Measurements from ENCODE around the gene COPS6.

COPS6 gene

DNA sequence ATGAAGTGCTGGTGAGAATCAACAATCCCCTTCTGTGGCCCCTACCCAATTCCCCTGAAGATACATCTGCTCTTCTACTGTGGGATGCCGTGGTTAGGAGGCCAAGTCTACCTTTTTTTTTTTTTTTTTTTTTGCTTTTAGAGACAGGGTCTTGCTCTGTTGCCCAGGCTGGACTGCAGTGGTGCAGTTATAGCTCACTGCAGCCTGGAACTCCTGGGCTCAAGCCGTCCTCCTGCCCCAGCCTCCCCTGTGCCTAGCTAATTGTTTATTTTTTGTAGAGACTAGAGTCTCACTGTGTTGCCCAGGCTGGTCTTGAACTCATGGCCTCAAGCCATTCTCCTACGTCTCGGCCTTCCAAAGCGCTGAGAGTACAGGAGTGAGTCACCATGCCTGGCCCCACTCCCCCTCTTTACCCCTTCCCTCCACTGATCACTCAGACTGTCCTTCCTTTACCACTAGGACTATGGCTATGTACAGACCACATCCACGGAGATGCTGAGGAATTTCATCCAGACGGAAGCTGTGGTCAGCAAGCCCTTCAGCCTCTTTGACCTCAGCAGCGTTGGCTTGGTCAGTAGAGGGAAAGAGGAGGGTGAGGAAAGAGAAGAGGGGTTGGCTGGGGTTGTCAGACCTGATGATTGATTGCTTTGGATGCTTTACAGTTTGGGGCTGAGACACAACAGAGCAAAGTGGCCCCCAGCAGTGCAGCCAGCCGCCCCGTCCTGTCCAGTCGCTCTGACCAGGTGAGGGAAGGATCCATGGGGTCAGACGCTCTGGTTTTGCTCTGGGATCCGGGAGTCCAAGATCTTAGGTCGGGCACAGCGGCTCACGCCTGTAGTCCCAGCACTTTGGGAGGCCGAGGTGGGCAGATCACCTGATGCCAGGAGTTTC is 14.4 kb downstream of the COPS6 start:
- DNase-seq = no peak

DNA sequence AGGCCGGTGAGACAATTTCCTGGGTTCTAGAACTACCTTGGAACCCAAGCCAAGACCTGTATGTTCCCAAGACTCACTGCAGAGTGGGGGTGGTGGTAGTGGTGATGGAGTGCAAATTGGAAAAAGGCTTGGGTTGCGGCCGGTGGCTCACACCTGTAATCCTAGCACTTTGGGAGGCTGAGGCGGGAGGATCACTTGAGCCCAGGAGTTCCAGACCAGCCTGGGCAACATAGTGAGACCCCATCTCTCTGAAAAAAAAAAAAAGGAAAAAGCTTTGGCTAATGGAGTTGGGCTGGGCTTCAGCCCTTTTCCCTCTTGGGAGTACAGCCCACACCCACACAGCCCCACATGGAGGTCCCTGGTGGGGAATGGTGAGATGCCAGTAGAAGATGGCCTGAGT is 16.8 kb downstream of the COPS6 start:
- no peak for DNase-seq

GRCh38 chr7:100106633-100107032 is 17.9 kb downstream of the COPS6 start:
- no peak for DNase-seq

GRCh38 chr7:100107125-100107737 is 18.5 kb downstream of the COPS6 start:
- no peak for DNase-seq

GRCh38 chr7:100107890-100108289 is 19.1 kb downstream of the COPS6 start:
- DNase-seq = no peak

- no peak for DNase-seq
Observed at GRCh38 chr7:100109521-100110163, 20.9 kb downstream of the COPS6 start.

DNA sequence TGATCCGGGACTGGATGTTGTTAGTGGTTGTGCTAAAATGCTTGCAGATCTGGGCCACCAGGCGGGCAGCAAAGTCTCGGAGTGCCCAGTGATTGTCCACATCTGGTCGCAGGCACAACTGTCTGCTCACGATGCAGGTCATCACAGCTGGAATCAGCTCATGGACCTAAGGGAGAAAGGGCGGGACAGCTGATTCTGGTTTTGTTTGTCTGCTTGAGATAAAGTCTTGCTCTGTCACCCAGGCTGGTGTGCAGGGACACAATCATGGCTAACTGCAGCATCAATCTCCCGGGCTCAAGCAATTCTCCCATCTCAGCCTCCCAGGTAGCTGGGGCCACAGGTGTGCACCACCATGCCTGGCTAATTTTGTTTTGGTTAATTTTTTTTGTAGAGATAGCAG is 22.4 kb downstream of the COPS6 start:
- DNase-seq = no peak

DNA sequence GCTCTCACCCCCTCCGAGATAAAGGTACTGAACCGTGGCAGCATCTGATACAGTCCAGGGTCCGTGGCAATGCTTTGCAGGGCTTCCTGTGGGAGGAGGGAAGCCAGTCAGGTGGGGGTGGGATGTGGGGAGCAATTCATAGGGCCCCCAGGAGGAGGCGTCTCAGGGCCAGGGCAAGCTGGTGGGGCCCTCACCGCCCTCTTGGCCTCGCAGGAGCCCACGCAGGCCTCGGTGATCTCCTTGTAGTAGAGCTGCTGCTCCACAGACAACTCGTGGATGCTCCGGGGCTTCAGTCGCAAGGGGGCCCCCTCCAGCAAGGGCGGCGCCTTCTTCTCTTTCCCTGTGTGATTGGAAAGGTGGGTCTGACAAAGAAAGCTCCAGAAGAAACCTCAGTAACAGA is 23.1 kb downstream of the COPS6 start:
- DNase-seq = no peak

- no peak for DNase-seq
Observed at GRCh38 chr7:100115026-100115425, 26.3 kb downstream of the COPS6 start.

DNA sequence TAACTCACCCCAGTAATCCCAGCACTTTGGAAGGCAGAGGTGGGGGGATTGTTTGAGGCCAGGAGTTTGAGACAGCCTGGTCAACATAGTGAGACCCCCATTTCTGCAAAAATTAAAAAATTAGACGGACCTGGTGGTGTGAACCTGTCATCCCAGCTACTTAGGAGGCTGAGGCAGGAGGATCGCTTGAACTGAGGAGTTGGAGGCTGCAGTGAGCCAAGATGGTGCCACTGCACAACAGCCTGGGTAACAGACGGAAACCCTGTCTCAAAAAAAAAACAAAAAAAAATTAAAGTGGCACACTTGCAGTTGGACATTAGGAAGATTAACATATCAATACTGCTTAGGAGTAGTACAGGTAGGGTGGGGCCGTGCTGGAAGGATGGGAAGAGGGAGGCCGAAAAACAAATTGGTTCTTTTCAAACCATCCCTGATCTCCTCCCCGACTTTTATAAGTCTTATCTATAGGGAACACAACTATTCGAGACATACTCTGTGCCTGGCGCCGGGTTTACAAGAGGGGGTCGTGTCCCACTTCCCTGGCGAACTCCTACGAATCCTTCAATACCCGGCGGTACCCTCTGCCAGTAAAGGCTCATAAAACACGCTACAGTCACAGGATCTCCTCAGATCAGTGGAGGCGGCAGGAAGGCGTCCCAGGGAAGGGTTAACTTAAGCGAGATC is 29.8 kb downstream of the COPS6 start:
- no peak for DNase-seq

GRCh38 chr7:100119072-100119969 is 30.6 kb downstream of the COPS6 start, which contains the start of the genes CNPY4 and TAF6:
CNPY4 (plus strand) TSS chr7:100119634; CDS start chr7:100119745, 111 bp downstream.
TAF6 (minus strand) TSS chr7:100119358; CDS start chr7:100114209, 5,149 bp downstream.
- DNase-seq = peak; percentile 91 to 99 (median 94)

DNA sequence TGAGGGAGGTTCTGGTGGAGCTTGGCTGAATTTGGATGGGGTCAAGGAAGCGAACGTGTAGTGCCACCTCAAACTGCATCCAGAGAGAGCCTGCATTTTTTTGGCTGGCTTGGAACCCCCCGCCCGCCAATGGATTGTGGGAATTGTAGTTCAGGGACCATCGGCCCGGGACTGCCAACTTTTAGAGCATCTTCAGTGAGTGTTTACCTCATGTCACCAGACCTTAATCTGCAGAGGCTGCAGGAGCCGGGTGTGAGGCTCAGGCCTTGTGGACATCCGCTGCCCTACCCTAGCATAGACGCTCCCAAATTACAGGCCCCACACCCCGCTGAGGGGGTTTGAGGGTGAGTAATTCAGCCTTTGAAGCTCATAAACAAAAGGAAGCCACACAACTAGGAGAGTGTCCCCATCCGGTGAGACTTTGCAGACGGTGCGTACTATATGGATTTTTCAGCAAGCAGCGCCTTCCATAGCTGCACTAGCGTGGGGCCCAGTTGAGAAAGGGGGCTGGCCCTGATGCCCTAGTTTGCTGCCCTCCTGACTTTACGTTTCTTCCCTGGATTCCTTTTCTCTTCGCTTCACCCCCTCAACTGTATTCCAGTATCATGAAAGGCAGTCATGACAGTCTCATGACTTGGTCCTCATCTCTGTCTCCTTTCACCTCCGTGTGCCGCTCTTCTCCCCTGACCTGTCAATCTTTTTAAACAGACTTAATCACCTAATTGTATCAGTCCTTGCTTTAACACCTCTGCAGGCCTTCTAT is 31.4 kb downstream of the COPS6 start:
- peak; percentile 51 to 88 (median 72) for DNase-seq

GRCh38 chr7:100120733-100121036 is 31.9 kb downstream of the COPS6 start:
- DNase-seq = no peak

GRCh38 chr7:100122067-100122466 is 33.3 kb downstream of the COPS6 start:
- no peak for DNase-seq

GRCh38 chr7:100122568-100122967 is 33.8 kb downstream of the COPS6 start:
- DNase-seq = no peak

DNA sequence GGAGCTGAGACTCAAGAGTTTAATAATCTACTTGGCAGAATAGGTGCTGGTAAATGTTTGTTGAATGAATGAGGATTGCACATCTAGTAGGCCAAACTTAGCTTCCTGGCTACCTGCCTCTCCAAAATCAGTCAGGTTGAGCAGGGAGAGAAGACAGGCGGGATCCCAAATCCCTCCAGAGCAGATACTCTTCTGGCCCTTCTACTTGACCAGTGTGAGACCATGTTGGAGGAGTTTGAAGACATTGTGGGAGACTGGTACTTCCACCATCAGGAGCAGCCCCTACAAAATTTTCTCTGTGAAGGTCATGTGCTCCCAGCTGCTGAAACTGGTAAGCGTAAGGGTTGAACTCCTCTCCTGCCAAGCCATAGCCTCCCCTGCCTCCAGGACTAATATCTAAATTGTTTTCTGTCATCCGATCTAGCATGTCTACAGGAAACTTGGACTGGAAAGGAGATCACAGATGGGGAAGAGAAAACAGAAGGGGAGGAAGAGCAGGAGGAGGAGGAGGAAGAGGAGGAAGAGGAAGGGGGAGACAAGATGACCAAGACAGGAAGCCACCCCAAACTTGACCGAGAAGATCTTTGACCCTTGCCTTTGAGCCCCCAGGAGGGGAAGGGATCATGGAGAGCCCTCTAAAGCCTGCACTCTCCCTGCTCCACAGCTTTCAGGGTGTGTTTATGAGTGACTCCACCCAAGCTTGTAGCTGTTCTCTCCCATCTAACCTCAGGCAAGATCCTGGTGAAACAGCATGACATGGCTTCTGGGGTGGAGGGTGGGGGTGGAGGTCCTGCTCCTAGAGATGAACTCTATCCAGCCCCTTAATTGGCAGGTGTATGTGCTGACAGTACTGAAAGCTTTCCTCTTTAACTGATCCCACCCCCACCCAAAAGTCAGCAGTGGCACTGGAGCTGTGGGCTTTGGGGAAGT is 35.8 kb downstream of the COPS6 start:
- DNase-seq = no peak

- DNase-seq = no peak
Observed at GRCh38 chr7:100126239-100126930, 37.6 kb downstream of the COPS6 start.

DNA sequence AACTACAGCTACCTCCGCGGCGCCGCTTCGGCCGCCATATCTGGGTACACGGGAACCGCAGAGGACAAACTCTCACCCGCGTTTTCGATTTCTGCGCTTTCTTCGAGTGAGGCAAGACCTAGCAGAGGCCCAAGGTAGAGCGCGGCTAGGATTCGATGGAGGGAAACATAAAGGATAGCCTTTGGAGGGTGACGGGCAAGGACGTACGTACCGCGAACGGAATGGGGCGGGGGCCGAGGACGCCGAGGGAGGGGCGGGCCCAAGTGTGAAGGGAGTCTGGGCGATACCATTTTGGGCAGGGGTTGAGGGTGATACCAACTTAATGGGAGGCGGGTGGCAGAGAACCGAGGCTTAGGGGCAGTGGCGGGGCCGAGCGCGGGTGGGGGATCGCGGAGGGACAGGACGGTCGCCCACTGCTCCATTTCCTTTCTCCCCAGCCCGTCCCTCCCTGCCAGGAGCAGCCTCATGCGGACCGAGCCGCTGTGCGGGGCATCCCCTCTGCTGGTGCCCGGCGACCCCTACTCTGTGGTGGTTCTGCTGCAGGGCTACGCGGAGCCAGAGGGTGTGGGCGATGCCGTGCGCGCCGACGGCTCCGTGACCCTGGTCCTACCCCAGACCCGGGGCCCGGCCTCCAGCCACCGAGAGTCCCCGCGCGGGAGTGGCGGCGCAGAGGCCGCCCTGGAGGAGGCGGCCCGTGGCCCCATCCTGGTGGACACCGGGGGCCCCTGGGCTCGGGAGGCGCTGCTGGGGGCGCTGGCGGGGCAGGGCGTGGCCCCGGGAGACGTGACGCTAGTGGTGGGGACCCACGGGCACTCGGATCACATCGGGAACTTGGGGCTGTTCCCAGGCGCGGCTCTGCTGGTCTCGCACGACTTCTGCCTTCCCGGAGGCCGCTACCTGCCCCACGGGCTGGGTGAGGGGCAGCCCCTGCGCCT is 38.4 kb downstream of the COPS6 start, which contains the start of gene MBLAC1:
Gene MBLAC1 (plus strand): TSS at position 37 of the 935 bp plus-strand sequence. CDS start 429 bp downstream, at position 466.
- DNase-seq = peak; percentile 87 to 96 (median 90)
